ENCODE results near the gene POLD3.

POLD3 gene

DNA sequence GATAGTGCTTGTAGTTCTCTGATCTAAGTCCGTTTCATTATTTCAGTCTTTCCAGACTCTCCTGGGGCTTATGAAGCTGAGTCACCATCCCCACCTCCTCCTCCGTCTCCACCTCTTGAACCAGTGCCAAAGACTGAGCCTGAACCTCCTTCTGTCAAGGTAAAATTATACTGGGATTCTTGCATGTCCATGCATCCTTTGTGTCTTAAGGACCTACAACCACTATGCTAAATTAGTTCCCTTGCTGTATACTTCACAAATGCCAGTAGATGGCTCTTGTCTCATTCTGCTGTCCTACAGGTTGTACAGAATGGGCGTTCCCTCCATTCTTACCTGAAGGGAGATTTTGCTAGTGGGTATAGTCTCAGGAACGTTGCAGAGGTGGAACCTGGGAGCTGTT lies 42.2 kb downstream of the POLD3 start:
- CTCF ChIA-PET = interaction anchor here (1.0 kb wide), 1 partner anchor 9 kb away, joined by 3 read pairs; no protein-coding TSS in a partner anchor
- no peak overlapping the region for H3K4me3 Mint-ChIP-seq
- no peaks in the 10 kb centered on the region for H3K27me3 Mint-ChIP-seq
- H3K4me1 Mint-ChIP-seq = peaks cover 4% of the 10 kb centered on the region
- no peak overlapping the region for H3K27ac Mint-ChIP-seq
- no peaks in the 10 kb centered on the region for H3K9me3 Mint-ChIP-seq
- H3K36me3 Mint-ChIP-seq = peaks cover 71% of the 10 kb centered on the region
- no peak for DNase-seq

GRCh38 chr11:74636630-74637184 lies 44.3 kb downstream of the POLD3 start:
- H3K9me3 Mint-ChIP-seq = no peaks in the 10 kb centered on the region
- H3K27me3 Mint-ChIP-seq = no peaks in the 10 kb centered on the region
- H3K27ac Mint-ChIP-seq = no peak overlapping the region
- H3K4me3 Mint-ChIP-seq = no peak overlapping the region
- H3K36me3 Mint-ChIP-seq = peaks cover 75% of the 10 kb centered on the region
- H3K4me1 Mint-ChIP-seq = peaks cover 4% of the 10 kb centered on the region
- no peak for DNase-seq
- CTCF ChIA-PET = interaction anchor here (0.6 to 1.0 kb wide), 2 partner anchors 17 to 21 kb away, joined by 3 read pairs; no protein-coding TSS in a partner anchor

DNA sequence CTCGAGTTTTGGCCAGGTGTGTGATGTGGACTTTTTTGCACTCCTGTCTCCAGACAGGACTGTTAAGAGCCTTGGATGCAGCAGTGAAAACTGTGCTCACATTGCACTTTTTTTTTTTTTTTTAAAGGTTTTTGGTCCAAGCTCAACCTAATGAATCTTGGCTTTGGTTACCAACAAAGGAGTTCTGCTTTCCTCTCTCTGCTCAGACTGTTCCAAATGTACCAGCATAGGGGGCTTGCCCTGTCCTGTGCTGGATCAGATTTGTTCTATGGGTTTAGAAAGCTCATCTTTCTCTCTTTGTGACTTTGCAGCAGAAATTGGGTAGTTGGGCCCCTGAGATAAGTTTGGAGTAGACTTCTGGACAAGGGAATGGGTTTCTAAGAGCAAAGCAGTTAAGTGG lies 45.3 kb downstream of the POLD3 start:
- CTCF ChIA-PET = interaction anchor here (1.0 kb wide), 1 partner anchor 12 kb away, joined by 4 read pairs; no protein-coding TSS in a partner anchor
- Mint-ChIP-seq H3K36me3 (peaks cover 76% of the 10 kb centered on the region), H3K4me3 (no peak overlapping the region), H3K27me3 (no peaks in the 10 kb centered on the region), H3K9me3 (no peaks in the 10 kb centered on the region), H3K27ac (no peak overlapping the region), H3K4me1 (peaks cover 4% of the 10 kb centered on the region)
- DNase-seq = no peak

GRCh38 chr11:74638869-74639268 lies 46.5 kb downstream of the POLD3 start:
- peaks cover 4% of the 10 kb centered on the region for H3K4me1 Mint-ChIP-seq
- CTCF ChIA-PET = interaction anchor here (0.8 to 1.0 kb wide), 2 partner anchors 11 to 25 kb away, joined by 3 to 4 read pairs; no protein-coding TSS in a partner anchor
- no peaks in the 10 kb centered on the region for H3K9me3 Mint-ChIP-seq
- H3K36me3 Mint-ChIP-seq = peaks cover 78% of the 10 kb centered on the region
- H3K4me3 Mint-ChIP-seq = no peak overlapping the region
- no peaks in the 10 kb centered on the region for H3K27me3 Mint-ChIP-seq
- no peak for DNase-seq
- no peak overlapping the region for H3K27ac Mint-ChIP-seq

- no peak for DNase-seq
- Mint-ChIP-seq H3K27me3 (no peaks in the 10 kb centered on the region), H3K4me3 (no peak overlapping the region), H3K4me1 (peaks cover 4% of the 10 kb centered on the region), H3K27ac (no peak overlapping the region), H3K36me3 (peaks cover 77% of the 10 kb centered on the region), H3K9me3 (no peaks in the 10 kb centered on the region)
- CTCF ChIA-PET = interaction anchor here (0.8 kb wide), 1 partner anchor 24 kb away, joined by 3 read pairs; no protein-coding TSS in a partner anchor
Observed at GRCh38 chr11:74639533-74639932, 47.2 kb downstream of the POLD3 start.

DNA sequence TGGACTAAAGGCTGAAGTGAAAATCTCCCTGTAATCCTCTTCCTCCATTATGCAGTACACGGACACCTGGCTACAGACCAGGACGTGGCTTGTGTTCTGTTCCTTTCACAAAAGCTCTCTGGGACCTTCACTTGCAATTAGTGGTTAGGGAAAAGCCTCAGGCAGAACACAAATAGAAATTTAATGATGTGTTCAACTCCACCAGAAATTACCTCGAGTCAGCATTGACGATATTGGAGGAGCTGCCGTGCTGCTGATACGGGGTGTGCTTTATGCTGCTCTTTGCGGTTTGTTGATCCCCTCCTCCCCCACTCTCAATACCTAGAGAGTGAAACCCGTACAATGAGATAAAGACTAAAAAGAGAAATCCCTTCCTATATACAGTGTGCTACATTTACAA lies 48.9 kb downstream of the POLD3 start:
- CTCF ChIA-PET = interaction anchor here (1.3 kb wide), 1 partner anchor 18 kb away, joined by 3 read pairs; no protein-coding TSS in a partner anchor

GRCh38 chr11:74641905-74642304 lies 49.5 kb downstream of the POLD3 start:
- H3K27ac Mint-ChIP-seq = no peak overlapping the region
- H3K9me3 Mint-ChIP-seq = no peaks in the 10 kb centered on the region
- peaks cover 65% of the 10 kb centered on the region for H3K36me3 Mint-ChIP-seq
- DNase-seq = no peak
- CTCF ChIA-PET = interaction anchor here (1.3 kb wide), 1 partner anchor 19 kb away, joined by 3 read pairs; no protein-coding TSS in a partner anchor
- H3K4me3 Mint-ChIP-seq = no peak overlapping the region
- no peaks in the 10 kb centered on the region for H3K4me1 Mint-ChIP-seq
- H3K27me3 Mint-ChIP-seq = no peaks in the 10 kb centered on the region

More for the DNA sequence above, 48.9 kb downstream of the POLD3 start:
- no peak for DNase-seq
- H3K27me3 Mint-ChIP-seq = no peaks in the 10 kb centered on the region
- no peaks in the 10 kb centered on the region for H3K4me1 Mint-ChIP-seq
- no peak overlapping the region for H3K4me3 Mint-ChIP-seq
- H3K9me3 Mint-ChIP-seq = no peaks in the 10 kb centered on the region
- peaks cover 70% of the 10 kb centered on the region for H3K36me3 Mint-ChIP-seq
- H3K27ac Mint-ChIP-seq = no peak overlapping the region

- H3K27ac Mint-ChIP-seq = no peak overlapping the region
- H3K4me3 Mint-ChIP-seq = no peak overlapping the region
- H3K36me3 Mint-ChIP-seq = peaks cover 56% of the 10 kb centered on the region
- CTCF ChIA-PET = no interaction called here
- no peak for DNase-seq
- no peaks in the 10 kb centered on the region for H3K27me3 Mint-ChIP-seq
- H3K4me1 Mint-ChIP-seq = no peaks in the 10 kb centered on the region
- no peaks in the 10 kb centered on the region for H3K9me3 Mint-ChIP-seq
Observed at GRCh38 chr11:74642912-74643311, 50.5 kb downstream of the POLD3 start.

DNA sequence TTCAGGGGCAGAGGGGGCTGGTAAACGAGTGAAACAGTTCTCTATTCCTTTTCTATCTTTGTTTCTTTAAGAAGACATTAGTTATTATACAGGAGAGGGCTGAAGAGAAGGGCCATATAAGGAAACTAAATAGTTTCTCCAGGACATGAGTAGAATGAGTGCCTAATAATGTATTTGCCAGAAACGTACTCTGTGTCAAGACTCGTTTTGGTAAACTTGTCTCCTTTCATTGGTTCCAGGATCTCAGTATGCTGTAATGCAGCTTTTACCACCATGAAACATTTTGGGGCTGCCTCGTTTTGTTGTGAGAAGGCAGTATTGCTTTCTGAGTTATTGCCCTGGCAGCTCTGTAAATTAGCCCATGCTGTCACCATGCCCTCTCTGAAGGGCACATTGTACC lies 51.7 kb downstream of the POLD3 start:
- no peaks in the 10 kb centered on the region for H3K27me3 Mint-ChIP-seq
- no peak overlapping the region for H3K27ac Mint-ChIP-seq
- H3K9me3 Mint-ChIP-seq = no peaks in the 10 kb centered on the region
- DNase-seq = no peak
- no peak overlapping the region for H3K4me3 Mint-ChIP-seq
- CTCF ChIA-PET = no interaction called here
- H3K36me3 Mint-ChIP-seq = peaks cover 52% of the 10 kb centered on the region
- no peaks in the 10 kb centered on the region for H3K4me1 Mint-ChIP-seq

DNA sequence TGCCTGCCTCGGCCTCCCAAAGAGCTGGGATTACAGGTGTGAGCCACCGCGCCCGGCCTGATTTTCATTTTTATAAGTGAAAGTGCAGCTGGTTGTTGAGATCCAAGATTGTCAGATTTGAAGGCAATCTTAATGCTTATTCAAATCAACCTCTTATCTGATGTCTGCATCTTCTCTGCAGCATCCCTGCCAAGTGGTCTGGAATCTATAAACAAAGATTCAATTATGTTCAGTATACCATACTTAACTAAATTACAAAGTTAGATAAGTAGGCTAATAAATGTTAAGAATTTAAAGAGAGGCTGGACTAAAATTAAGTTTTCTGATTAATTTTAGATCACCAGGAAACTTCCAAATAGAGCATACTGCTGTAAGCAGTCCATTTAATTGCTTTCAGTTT lies 53.8 kb downstream of the POLD3 start:
- H3K9me3 Mint-ChIP-seq = no peaks in the 10 kb centered on the region
- CTCF ChIA-PET = no interaction called here
- H3K4me3 Mint-ChIP-seq = no peak overlapping the region
- peaks cover 54% of the 10 kb centered on the region for H3K36me3 Mint-ChIP-seq
- no peak for DNase-seq
- no peaks in the 10 kb centered on the region for H3K4me1 Mint-ChIP-seq
- no peaks in the 10 kb centered on the region for H3K27me3 Mint-ChIP-seq
- H3K27ac Mint-ChIP-seq = no peak overlapping the region

DNA sequence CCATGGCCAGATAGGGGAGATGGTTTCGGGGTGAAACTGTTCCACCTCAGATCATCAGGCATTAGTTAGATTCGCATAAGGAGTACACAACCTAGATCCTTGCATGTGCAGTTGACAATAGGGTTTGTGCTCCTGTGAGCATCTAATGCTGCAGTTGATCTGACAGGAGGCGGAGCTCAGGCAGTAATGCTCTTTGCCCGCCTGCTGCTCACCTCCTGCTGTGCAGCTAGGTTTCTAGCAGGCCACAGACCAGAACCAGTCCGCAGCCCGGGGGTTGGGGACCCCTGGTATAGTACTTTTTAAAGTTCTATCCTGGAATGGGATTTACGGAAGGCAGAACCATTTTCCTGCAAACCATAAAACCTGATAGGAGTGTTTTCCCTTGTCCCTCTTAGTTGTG lies 54.6 kb downstream of the POLD3 start:
- Mint-ChIP-seq H3K27me3 (no peaks in the 10 kb centered on the region), H3K36me3 (peaks cover 52% of the 10 kb centered on the region)

DNA sequence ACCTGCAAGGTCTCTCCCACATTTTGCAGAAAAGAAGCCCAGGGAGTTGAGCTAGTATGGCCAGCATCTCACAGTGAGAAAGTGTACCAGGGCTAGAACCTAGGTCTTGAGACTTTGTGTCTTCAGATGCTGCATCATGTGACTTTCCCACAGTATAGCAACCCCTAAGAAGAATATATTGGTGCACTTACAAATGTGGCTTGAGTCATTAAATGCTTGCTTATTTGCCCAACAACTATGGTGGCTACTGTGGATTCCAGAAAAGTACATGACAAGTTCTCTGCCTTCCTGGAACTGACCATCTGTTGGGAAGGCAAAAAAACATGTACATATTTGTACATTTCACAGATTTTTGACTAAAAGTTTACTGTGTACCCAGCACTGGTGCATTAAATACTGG lies 55.0 kb downstream of the POLD3 start:
- CTCF ChIA-PET = no interaction called here
- no peaks in the 10 kb centered on the region for H3K4me1 Mint-ChIP-seq
- no peaks in the 10 kb centered on the region for H3K9me3 Mint-ChIP-seq
- H3K4me3 Mint-ChIP-seq = no peak overlapping the region
- no peak for DNase-seq
- no peak overlapping the region for H3K27ac Mint-ChIP-seq
- H3K27me3 Mint-ChIP-seq = no peaks in the 10 kb centered on the region
- peaks cover 51% of the 10 kb centered on the region for H3K36me3 Mint-ChIP-seq

More for the DNA sequence above, 54.6 kb downstream of the POLD3 start:
- Mint-ChIP-seq H3K9me3 (no peaks in the 10 kb centered on the region), H3K4me3 (no peak overlapping the region), H3K4me1 (no peaks in the 10 kb centered on the region), H3K27ac (no peak overlapping the region)
- CTCF ChIA-PET = no interaction called here
- DNase-seq = no peak

DNA sequence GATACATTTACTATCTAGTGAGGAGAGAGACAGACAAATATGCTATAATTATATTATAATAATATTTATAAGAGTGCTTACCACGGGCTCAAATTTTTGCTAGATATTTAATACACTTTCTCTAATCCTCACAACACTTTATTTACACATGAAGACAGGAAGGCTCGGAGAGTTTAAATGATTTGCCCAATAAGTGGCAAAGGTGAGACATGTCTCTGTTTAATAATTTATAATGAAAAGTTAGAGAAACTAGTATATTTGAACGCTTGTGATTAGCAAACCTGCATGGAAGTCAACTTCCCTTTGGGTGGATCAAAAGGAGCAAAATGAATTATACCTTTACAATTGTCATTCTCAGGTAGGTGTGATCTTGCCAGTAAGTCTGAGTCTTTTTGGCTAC lies 55.4 kb downstream of the POLD3 start:
- no peak overlapping the region for H3K4me3 Mint-ChIP-seq
- peaks cover 49% of the 10 kb centered on the region for H3K36me3 Mint-ChIP-seq
- CTCF ChIA-PET = no interaction called here
- no peaks in the 10 kb centered on the region for H3K9me3 Mint-ChIP-seq
- H3K27me3 Mint-ChIP-seq = no peaks in the 10 kb centered on the region
- no peak for DNase-seq
- no peaks in the 10 kb centered on the region for H3K4me1 Mint-ChIP-seq
- no peak overlapping the region for H3K27ac Mint-ChIP-seq

- no peak for DNase-seq
- CTCF ChIA-PET = interaction anchor here (1.4 kb wide), 1 partner anchor 11 kb away, joined by 4 read pairs; no protein-coding TSS in a partner anchor
- H3K36me3 Mint-ChIP-seq = peaks cover 49% of the 10 kb centered on the region
- no peaks in the 10 kb centered on the region for H3K4me1 Mint-ChIP-seq
- no peaks in the 10 kb centered on the region for H3K9me3 Mint-ChIP-seq
- H3K27me3 Mint-ChIP-seq = no peaks in the 10 kb centered on the region
- H3K4me3 Mint-ChIP-seq = no peak overlapping the region
- H3K27ac Mint-ChIP-seq = no peak overlapping the region
Observed at GRCh38 chr11:74648894-74649293, 56.5 kb downstream of the POLD3 start.

GRCh38 chr11:74650498-74650897 lies 58.1 kb downstream of the POLD3 start:
- Mint-ChIP-seq H3K4me1 (no peaks in the 10 kb centered on the region), H3K27ac (no peak overlapping the region), H3K4me3 (no peak overlapping the region), H3K27me3 (no peaks in the 10 kb centered on the region), H3K36me3 (peaks cover 46% of the 10 kb centered on the region), H3K9me3 (no peaks in the 10 kb centered on the region)
- CTCF ChIA-PET = interaction anchor here (1.4 kb wide), 1 partner anchor 12 kb away, joined by 4 read pairs; no protein-coding TSS in a partner anchor
- no peak for DNase-seq

Data from activated naive CD4-positive, alpha-beta T cell treated with anti-CD3 and anti-CD28 coated beads, Interleukin-2, amount 10 ng/mL, durations not matched to agents 7 days and 5 days (primary cell).